ENCODE results near the gene CXADR. TPM values are rescaled to one million over a fixed set of nuclear protein-coding genes. Genes with fewer than 3 reads are reported as not detected.

CXADR gene
- total and polyA plus RNA-seq, 9 of the 15 experiments (the other 6 are each of a cell fraction or from before 2014, with no cell fraction given), result 0.01 to 0.41 (median 0.14) TPM

- TF ChIP-seq REST (IDR thresholded peaks at IDR 0.05; ENCODE audit: borderline replicate concordance) (peak; percentile 31; the same call in 1 of the 2 replicates), REST (CRISPR knock-in tag; IDR thresholded peaks at IDR 0.05; ENCODE audit: low read depth) (no peak), HDAC1 (IDR thresholded peaks at IDR 0.05) (no peak), TCF7 (IDR thresholded peaks at IDR 0.05; ENCODE audit: borderline replicate concordance) (no peak), ATF1 (CRISPR knock-in tag; IDR thresholded peaks at IDR 0.05) (no peak), ATF1 (tag; IDR thresholded peaks at IDR 0.05) (no peak), DDX20 (tag; IDR thresholded peaks at IDR 0.05; ENCODE audit: low read depth) (no peak), ZKSCAN1 (IDR thresholded peaks at IDR 0.05; ENCODE audit: low read depth, low read length) (no peak), CTCF (IDR thresholded peaks at IDR 0.05 in 2 of 3, conservative IDR thresholded peaks at IDR 0.05 in 1 of 3; ENCODE audit: insufficient read depth in 2 of 3, low read depth in 1 of 3, low read length in 3 of 3) (peak in 2 of 3 experiments; percentile 33 to 66; a peak in 3 of 6 replicates), CEBPZ (IDR thresholded peaks at IDR 0.05; ENCODE audit: borderline replicate concordance, low read depth, low read length) (no peak), DEAF1 (CRISPR knock-in tag; IDR thresholded peaks at IDR 0.05) (no peak), RAD21 (CRISPR knock-in tag; conservative IDR thresholded peaks at IDR 0.05 in 1 of 2, IDR thresholded peaks at IDR 0.05 in 1 of 2) (peak; percentile 34 to 69)
These were observed 73.1 kb downstream of the CXADR start (continued) for GRCh38 chr21:17585875-17586450.

Measured in K562 (cell line).